Activated naive CD4-positive, alpha-beta T cell (primary cell): ENCODE data around the gene PDHA1.
A peak's percentile ranks its signal among the peaks of the same experiment; 100 is the strongest.

Experiments used
- DNase-seq, 4 experiments: peaks; one replicate each; lab custom pipeline; 2025; lab: John Stamatoyannopoulos, UW

The PDHA1 gene

DNA sequence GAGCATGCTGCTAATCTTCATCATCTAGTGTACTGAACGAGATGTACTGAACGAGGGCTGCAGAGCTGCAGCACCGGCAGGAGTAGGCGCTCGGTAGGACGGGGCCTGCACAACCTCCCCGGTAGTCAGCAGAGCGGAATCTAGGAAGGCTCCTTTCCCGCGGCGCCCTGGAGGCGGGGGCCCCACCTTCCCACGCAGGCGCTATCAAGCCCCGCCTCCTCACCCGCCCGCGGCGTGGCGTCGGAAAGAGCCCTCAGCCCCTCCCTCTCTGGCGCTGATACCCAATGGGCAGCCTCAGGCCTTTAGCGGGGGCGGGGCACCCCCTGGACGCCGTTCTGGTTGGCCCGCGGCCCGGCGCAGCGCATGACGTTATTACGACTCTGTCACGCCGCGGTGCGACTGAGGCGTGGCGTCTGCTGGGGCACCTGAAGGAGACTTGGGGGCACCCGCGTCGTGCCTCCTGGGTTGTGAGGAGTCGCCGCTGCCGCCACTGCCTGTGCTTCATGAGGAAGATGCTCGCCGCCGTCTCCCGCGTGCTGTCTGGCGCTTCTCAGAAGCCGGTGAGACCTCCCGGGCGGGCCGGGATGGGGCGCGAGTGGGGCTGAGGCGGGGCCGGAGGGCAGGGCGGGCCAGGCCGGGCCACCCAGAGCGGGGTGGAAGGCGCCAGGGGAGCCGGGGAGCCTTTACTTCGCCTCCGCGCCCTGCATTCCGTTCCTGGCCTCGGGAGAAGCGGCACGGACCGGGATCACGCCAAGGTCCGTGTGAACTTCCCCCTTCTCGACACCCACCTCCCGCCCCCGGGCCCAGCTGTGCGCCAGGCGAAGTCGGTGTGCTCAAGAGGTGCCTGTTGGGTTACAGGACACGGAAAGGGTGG lies at the start of gene PDHA1:
Gene PDHA1 (plus strand): TSS at position 393 of the 874 bp plus-strand sequence. CDS start 111 bp downstream, at position 504.
- DNase-seq = peak; percentile 70 to 88 (median 80)

DNA sequence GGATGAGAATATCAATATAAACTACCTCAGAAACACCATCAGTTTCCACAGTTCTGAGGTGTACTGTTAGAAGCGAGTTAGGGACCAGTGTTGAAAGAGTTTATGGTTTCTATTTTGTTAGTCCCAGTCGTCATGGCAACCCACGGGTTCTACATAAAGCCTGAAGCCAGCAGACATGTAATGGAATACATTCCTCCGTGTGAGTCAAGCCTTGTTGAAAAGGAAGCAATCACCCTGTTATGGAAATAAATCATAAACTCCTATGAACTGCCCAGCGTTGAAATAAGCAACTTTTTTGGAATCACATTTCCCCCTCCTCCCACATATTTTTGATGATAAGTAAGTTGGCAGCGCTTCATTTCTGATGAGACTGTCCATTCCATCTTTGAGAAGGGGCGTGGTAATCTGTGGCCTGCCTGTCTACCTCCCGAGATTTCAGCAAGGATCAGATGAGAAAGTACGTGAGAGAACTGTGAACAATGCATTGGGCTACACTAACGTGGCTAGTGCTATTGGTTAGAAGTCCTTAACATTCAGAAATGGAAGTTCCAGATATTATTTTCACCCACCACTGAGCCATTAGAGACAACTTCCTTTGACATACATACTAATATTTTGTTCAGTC lies 40.4 kb upstream of the PDHA1 start:
- no peak for DNase-seq

GRCh38 chrX:19326567-19326966 lies 17.2 kb upstream of the PDHA1 start:
- DNase-seq = no peak

DNA sequence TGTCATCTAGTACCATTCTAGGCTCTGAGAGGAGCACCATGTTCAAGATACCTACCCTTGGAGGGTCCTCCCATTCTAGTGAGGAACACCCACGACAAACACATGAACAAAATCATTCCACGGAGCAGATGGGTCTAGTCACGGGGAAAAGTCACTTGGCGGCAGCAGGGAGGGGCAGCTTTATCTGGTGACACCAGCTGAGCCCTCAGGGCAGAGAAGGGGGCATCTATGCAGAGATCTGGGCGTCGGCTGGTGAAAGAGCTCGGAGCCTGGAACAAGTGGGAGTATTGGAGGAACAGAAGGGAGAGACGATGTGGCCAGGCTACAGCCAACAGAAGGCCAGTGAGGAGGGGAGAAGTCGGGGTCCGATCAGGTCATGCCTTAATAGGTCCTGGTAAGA lies 11.9 kb upstream of the PDHA1 start:
- no peak for DNase-seq

DNA sequence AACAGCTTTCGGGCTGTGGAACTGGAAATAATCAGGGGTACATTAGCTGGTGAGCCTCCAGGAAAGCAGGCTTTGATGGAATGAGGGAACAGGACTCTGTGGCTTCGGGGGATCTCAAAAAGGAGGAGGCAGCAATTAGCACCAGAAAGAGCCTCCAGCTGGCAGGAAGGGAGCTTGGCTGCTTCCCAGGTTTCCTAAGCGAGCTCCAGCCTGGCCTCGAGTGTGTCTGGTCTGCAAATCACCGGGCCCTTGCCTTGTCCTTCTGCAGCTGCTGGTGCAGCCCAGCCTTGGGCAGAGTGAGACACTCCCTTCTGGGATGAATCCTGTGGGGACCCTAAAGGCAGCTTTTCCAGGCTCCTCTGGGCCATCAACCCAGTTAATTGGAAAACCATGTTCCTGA lies 10.7 kb upstream of the PDHA1 start:
- DNase-seq = no peak

DNA sequence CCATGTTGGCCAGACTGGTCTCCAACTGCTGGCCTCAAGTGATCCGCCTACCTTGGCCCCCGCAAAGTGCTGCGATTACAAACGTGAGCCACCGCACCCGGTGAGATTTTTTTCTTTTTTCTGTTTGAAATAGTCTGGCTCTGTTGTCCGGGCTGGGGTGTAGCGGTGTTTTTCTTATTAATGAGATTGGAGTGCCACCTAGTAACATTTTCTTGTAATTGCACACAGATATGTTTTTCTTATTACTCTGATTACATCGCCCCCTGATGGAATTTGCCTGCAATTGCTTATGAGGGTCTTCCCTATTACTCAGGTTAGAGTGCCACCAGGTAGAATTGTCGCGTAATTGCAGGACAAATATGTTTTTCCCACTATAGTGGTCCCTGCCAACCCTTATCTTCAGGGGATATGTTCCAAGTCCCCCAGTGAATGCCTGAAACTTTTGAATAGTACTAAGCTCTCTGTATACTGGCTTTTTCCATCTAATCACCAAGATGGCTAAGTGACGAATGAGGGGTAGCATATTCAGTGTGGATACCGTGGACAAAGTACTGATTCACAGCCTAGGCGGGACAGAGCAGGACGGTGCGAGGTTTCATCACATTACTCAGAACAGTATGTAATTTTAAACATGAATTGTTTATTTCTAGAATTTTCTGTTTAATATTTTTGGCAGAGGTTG lies 8.6 kb upstream of the PDHA1 start:
- no peak for DNase-seq

GRCh38 chrX:19342331-19342906 lies 1.3 kb upstream of the PDHA1 start:
- no peak for DNase-seq

GRCh38 chrX:19343085-19343534 lies 617 bp upstream of the PDHA1 start:
- no peak for DNase-seq

GRCh38 chrX:19344661-19345060 lies 934 bp downstream of the PDHA1 start:
- DNase-seq = no peak

GRCh38 chrX:19347916-19348315 lies 4.2 kb downstream of the PDHA1 start:
- no peak for DNase-seq

DNA sequence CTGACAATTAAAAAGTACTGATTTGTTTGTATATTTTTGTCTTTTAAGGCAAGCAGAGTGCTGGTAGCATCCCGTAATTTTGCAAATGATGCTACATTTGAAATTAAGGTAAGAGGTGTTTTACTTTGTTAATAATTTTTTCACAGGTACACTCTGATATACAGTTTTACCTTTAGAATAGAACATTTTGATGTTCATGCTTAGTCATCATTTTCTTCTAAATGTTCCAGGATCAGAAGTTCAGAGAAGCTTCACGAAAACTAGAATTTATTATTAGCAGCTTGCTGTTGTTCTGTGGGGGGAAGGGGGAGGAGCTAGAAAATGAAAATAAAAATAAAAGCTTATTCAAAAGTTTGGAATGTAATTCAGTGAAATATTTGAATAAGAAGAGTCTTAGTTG lies 5.5 kb downstream of the PDHA1 start:
- DNase-seq = no peak

DNA sequence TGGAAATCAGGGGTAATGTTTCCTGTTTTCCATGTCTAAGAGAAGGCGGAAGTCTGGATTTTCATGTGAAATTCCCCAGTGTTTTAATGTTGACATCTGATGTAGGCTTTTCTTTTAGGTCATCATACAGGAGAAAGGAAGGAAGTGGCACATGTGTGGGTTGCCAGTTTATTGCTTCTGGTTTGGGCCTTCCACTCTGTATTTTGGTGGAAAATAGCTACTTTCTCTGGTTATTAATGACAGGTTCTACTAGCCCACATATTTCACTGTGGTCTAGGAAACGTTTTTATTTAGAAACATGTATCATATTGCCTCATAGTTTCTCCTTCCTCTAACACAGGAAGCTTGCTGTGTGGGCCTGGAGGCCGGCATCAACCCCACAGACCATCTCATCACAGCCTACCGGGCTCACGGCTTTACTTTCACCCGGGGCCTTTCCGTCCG lies 7.2 kb downstream of the PDHA1 start:
- DNase-seq = no peak

- DNase-seq = no peak
These were observed 10.9 kb downstream of the PDHA1 start for GRCh38 chrX:19354625-19355024.

GRCh38 chrX:19358521-19358920 lies 14.8 kb downstream of the PDHA1 start:
- DNase-seq = no peak

DNA sequence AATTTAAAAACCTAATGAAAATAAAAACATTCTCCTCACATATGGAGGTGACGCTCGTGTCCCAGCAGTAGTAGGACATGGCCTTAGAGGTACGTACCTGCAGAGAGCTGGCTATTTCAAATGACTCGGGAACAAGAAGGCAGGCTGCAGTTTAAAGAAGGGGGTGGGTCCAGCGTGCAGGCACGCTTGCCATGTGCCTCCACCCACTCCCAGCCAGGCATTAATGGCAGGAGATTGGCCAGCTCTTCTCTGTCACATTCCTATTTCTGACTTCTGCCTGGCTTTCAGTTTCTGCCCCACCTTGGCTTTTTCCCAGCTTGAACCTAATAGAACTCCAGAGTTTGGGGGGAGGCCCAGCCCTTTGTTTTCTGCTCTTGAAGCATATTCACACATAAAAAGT lies 17.2 kb downstream of the PDHA1 start:
- DNase-seq = no peak

DNA sequence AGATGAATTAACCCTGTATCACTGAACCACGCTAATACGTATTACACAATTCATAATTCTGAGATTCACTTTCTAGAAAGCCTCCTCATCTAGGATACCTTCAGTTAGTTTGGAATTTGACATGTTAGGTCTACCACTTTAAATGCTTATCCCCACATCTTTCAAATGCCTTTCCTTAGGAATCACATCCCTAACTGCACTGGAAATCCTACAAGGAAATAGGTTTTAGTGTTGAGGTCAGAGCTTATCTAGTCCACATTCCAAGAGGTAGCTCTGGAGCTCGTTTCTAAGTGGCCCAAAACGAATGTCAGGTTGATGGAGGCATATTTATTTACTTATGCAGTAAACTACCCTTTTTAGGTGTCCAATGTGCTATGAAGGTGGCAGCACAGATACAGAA lies 18.0 kb downstream of the PDHA1 start:
- DNase-seq = no peak

DNA sequence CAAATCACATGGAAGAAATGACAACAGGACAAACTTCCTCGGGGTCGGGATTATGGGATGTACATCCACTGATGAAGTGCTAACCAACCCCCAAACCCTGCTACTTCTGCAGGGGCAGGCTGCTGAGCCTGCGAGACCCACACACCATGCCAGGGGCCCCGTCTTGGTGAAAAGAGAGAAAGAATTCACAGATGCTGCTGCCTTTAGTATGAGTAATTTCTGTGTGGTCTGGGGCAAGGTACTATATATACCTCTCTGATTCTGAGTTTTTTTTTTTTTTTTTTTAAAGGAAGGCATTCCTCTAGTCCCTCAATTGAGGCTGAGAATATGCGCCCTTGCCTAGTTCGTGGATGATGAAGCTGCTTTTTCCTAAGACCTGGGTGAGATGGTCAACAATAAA lies 24.8 kb downstream of the PDHA1 start:
- no peak for DNase-seq

GRCh38 chrX:19370061-19370460 lies 26.3 kb downstream of the PDHA1 start:
- DNase-seq = no peak

DNA sequence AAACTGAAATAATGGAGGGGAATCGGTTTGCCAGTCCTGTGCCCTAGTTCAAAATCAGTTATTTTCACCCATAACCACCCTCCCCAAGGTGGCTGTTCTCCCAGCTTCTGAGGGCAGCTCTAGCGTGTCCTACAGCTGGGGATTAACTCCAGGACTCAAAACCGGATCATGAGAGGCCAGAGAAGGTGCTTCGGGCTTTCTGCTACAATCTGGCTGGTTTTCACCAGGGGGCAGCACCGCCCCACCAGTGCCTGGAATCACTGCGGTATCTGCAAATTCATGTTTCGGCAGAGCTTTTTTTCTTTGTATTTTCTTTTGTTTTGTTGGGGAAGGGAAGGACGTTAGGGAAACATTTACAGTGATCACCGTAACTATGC lies 28.4 kb downstream of the PDHA1 start:
- peak; percentile 1 to 53 (median 23) for DNase-seq

- no peak for DNase-seq
These were observed 29.0 kb downstream of the PDHA1 start for GRCh38 chrX:19372547-19373331.

GRCh38 chrX:19373351-19373891 lies 29.7 kb downstream of the PDHA1 start:
- no peak for DNase-seq
